ENCODE results near the gene RPS3. TPM values are rescaled to one million over a fixed set of nuclear protein-coding genes. Genes with fewer than 3 reads are reported as not detected.

RPS3 gene
- total RNA-seq = 1,691 and 1,856 TPM in 2 replicates

GRCh38 chr11:75399344-75400145 is at the start of gene RPS3:
Gene RPS3 (plus strand): TSS chr11:75399518. CDS start chr11:75399548, 30 bp downstream.

GRCh38 chr11:75351541-75351790 is 47.9 kb upstream of the RPS3 start, which contains the start of gene ARRB1:
Gene ARRB1 (minus strand): TSS chr11:75351661. CDS start chr11:75351607, 54 bp downstream.

GRCh38 chr11:75432911-75433321 is 33.6 kb downstream of the RPS3 start, which contains the start of gene KLHL35:
Gene KLHL35 (minus strand): TSS chr11:75433203. CDS start chr11:75430629, 2,574 bp downstream.

Other genes with a start within 250 kb of the RPS3 start
- 2.3 and 25.1 TPM in 2 replicates for gene SLCO2B1, start 248.4 kb upstream of the RPS3 start, total RNA-seq
- gene TPBGL, start 158.7 kb upstream of the RPS3 start, total RNA-seq = 0.33 and 0.63 TPM in 2 replicates
- 4.2 and 6.0 TPM in 2 replicates for gene ARRB1, start 47.9 kb upstream of the RPS3 start, total RNA-seq
- gene KLHL35, start 33.7 kb downstream of the RPS3 start, total RNA-seq = 1.8 and 4.6 TPM in 2 replicates
- 11.2 and 12.7 TPM in 2 replicates for gene GDPD5, start 126.4 kb downstream of the RPS3 start, total RNA-seq
- gene SERPINH1, start 162.7 kb downstream of the RPS3 start, total RNA-seq = 582 and 833 TPM in 2 replicates